CD14-positive monocyte (primary cell): ENCODE results near the gene PCDHGB4. TPM values are rescaled to one million over a fixed set of nuclear protein-coding genes. Genes with fewer than 3 reads are reported as not detected.

Source experiments
- DNase-seq, 3 donors: peaks; one replicate each; pipeline ENCODE4 v3.0.0-alpha.2; 2011 to 2022
- H2AFZ ChIP-seq: 2 replicates; pipeline ENCODE4 v1.6.0; 2012; ENCODE audit warnings: mild to moderate bottlenecking, low read depth, low read length, inconsistent platforms; ENCODE audit not compliant: insufficient read depth, poor library complexity, severe bottlenecking
- H3K27ac ChIP-seq, 2 donors: 1 replicate in 1 of 2; 2 replicates in 1 of 2; pipeline ENCODE4 v1.5.1; 2012 to 2013; ENCODE audit warnings: low read length in 2 of 2, control low read depth in 1 of 2, inconsistent platforms in 1 of 2, low read depth in 1 of 2, mild to moderate bottlenecking in 1 of 2
- H3K27me3 ChIP-seq, 2 donors: one replicate each; pipeline versions ENCODE4 v1.6.0 to v1.6.1; 2011 to 2013; ENCODE audit warnings: low read length in 2 of 2; ENCODE audit not compliant: control insufficient read depth in 2 of 2, insufficient read depth in 2 of 2
- H3K36me3 ChIP-seq, 2 donors: replicated peaks in 1 of 2; 1 replicate in 1 of 2; 2 replicates in 1 of 2; pipeline versions ENCODE4 v1.5.1 to v1.6.1; 2012 to 2013; ENCODE audit warnings: low read length in 2 of 2, control low read depth in 1 of 2, inconsistent platforms in 1 of 2, mild to moderate bottlenecking in 1 of 2; ENCODE audit not compliant: insufficient read depth in 2 of 2, control insufficient read depth in 1 of 2
- H3K4me1 ChIP-seq, 2 donors: 1 replicate in 1 of 2; 2 replicates in 1 of 2; pipeline versions ENCODE4 v1.5.1 to v1.6.1; 2012 to 2013; ENCODE audit warnings: low read length in 2 of 2, control low read depth in 1 of 2, inconsistent platforms in 1 of 2, mild to moderate bottlenecking in 1 of 2, moderate library complexity in 1 of 2; ENCODE audit not compliant: insufficient read depth in 2 of 2, control insufficient read depth in 1 of 2
- H3K4me2 ChIP-seq: replicated peaks from 2 replicates; pipeline ENCODE3; 2012; ENCODE audit warnings: low read length, moderate library complexity, mild to moderate bottlenecking; ENCODE audit not compliant: poor library complexity, severe bottlenecking; ENCODE audit errors: extremely low read depth
- H3K4me3 ChIP-seq, 3 experiments: fragments of 200-600 bp in 1 of 3; sonication (generic) in 1 of 3; replicated peaks in 1 of 3; 1 replicate in 2 of 3; 2 replicates in 1 of 3; pipeline ENCODE4 v1.5.1; 2011 to 2013; ENCODE audit warnings: low read length in 3 of 3, mild to moderate bottlenecking in 3 of 3, control low read depth in 2 of 3, low read depth in 2 of 3, inconsistent platforms in 1 of 3, moderate library complexity in 1 of 3
- H3K79me2 ChIP-seq: 2 replicates; pipeline ENCODE4 v1.6.0; 2012; ENCODE audit warnings: mild to moderate bottlenecking, control low read depth, inconsistent platforms, low read length, moderate library complexity; ENCODE audit not compliant: insufficient read depth
- H3K9ac ChIP-seq: 2 replicates; pipeline ENCODE4 v1.6.0; 2017; ENCODE audit warnings: low read length, mild to moderate bottlenecking; ENCODE audit not compliant: insufficient read depth, poor library complexity, severe bottlenecking
- H3K9me3 ChIP-seq, 2 donors: replicated peaks in 1 of 2; 1 replicate in 1 of 2; 2 replicates in 1 of 2; pipeline versions ENCODE4 v1.5.1 to v1.6.1; 2012 to 2013; ENCODE audit warnings: low read length in 2 of 2, control low read depth in 1 of 2; ENCODE audit not compliant: control insufficient read depth in 1 of 2, insufficient read depth in 1 of 2
- H4K20me1 ChIP-seq: 2 replicates; pipeline ENCODE4 v1.6.0; 2012; ENCODE audit warnings: mild to moderate bottlenecking, low read length, control low read depth, moderate library complexity; ENCODE audit not compliant: insufficient read depth
- H3K27ac Mint-ChIP-seq, 7 donors: one replicate each; pipeline ENCODE4 v1.8.0; 2020; ENCODE audit warnings: mild to moderate bottlenecking in 7 of 7, mixed read lengths in 7 of 7, moderate library complexity in 6 of 7, inconsistent platforms in 2 of 7
- H3K27me3 Mint-ChIP-seq, 3 donors: one replicate each; pipeline ENCODE4 v1.8.0; 2021 to 2022; ENCODE audit warnings: low read depth in 3 of 3, mild to moderate bottlenecking in 3 of 3, mixed read lengths in 3 of 3, moderate library complexity in 3 of 3, inconsistent platforms in 1 of 3
- H3K36me3 Mint-ChIP-seq, 2 donors: one replicate each; pipeline ENCODE4 v1.8.0; 2020; ENCODE audit warnings: mixed read lengths in 2 of 2, inconsistent platforms in 1 of 2, mild to moderate bottlenecking in 1 of 2
- H3K4me1 Mint-ChIP-seq: one replicate; pipeline ENCODE4 v1.8.0; 2020; ENCODE audit warnings: mild to moderate bottlenecking, mixed read lengths
- H3K4me3 Mint-ChIP-seq, 2 donors: one replicate each; pipeline ENCODE4 v1.8.0; 2020; ENCODE audit warnings: mild to moderate bottlenecking in 2 of 2, mixed read lengths in 2 of 2, moderate library complexity in 1 of 2
- H3K9me3 Mint-ChIP-seq, 7 donors: one replicate each; pipeline ENCODE4 v1.8.0; 2020 to 2022; ENCODE audit warnings: mixed read lengths in 7 of 7, mild to moderate bottlenecking in 6 of 7, moderate library complexity in 6 of 7, inconsistent platforms in 2 of 7
- CTCF ChIP-seq: fragments of 200-600 bp; IDR thresholded peaks from one replicate; pipeline ENCODE4 v1.8.0; 2022; ENCODE audit warnings: antibody characterized with exemption, mild to moderate bottlenecking
- WGBS: methylation state at CpG from one replicate; pipeline ENCODE4 v1.1.5; 2013; ENCODE audit warnings: missing lambda C conversion rate; ENCODE audit not compliant: insufficient coverage; 5-methylcytosine and 5-hydroxymethylcytosine counted together
- intact Hi-C, 2 donors: fragments of 100-400 bp; cut with micrococcal nuclease; formaldehyde crosslinking; loops; one replicate each; pipeline versions ENCODE4 v1.15.0 to v1.15.1; 2023
- polyA plus RNA-seq, 3 donors: library from polyadenylated mRNA; depleted of rRNA in 1 of 3; unstranded in 2 of 3; stranded (reverse) in 1 of 3; fragments of 300-500 nt in 2 of 3; fragments of >200 nt in 1 of 3; fragmentation: Illumina TruSeq in 2 of 3; gene quantifications; 1 replicate in 2 of 3; 2 replicates in 1 of 3; pipeline ENCODE4 v1.2.3, GENCODE V29; 2012 to 2021

Gene PCDHGB4
- polyA plus RNA-seq, 3 donors: not detected

GRCh38 chr5:141439411-141440141, 52.1 kb downstream of the PCDHGB4 start:
- Histone ChIP-seq H3K4me1 (no peaks in the 10 kb centered on the region), H3K9ac (no peak overlapping the region), H3K4me3 (no peak overlapping the region), H4K20me1 (no peaks in the 10 kb centered on the region), H3K9me3 (peaks cover 10 to 18% of the 10 kb centered on the region in 2 donors), H3K79me2 (no peaks in the 10 kb centered on the region), H3K27ac (no peak overlapping the region), H3K4me2 (no peak overlapping the region), H3K27me3 (peaks cover 11 to 34% of the 10 kb centered on the region in 2 donors), H2AFZ (no peak overlapping the region), H3K36me3 (no peaks in the 10 kb centered on the region)
- Mint-ChIP-seq H3K4me3 (no peak overlapping the region), H3K27me3 (peaks cover 6 to 27% (median 13%) of the 10 kb centered on the region in 3 donors), H3K27ac (no peak overlapping the region), H3K9me3 (peaks cover 2 to 41% (median 14%) of the 10 kb centered on the region in 7 donors), H3K36me3 (no peaks in the 10 kb centered on the region), H3K4me1 (no peaks in the 10 kb centered on the region)
- 85% methylated on average over 7 of the region's 10 CpGs for WGBS
- no peak for DNase-seq
- TF ChIP-seq CTCF: no peak
- intact Hi-C loops: no loop called here

Other genes with a start within 250 kb of the PCDHGB4 start
- not detected for gene PCDHB6, start 237.6 kb upstream of the PCDHGB4 start, polyA plus RNA-seq
- gene PCDHB7, start 215.1 kb upstream of the PCDHGB4 start, polyA plus RNA-seq: not detected
- gene PCDHB8, start 209.9 kb upstream of the PCDHGB4 start, polyA plus RNA-seq: not detected
- not detected for gene PCDHB16, start 205.3 kb upstream of the PCDHGB4 start, polyA plus RNA-seq
- gene PCDHB9, start 200.5 kb upstream of the PCDHGB4 start, polyA plus RNA-seq: not detected
- not detected for gene PCDHB10, start 195.3 kb upstream of the PCDHGB4 start, polyA plus RNA-seq
- gene PCDHB11, start 188.1 kb upstream of the PCDHGB4 start, polyA plus RNA-seq: not detected
- gene PCDHB12, start 179.0 kb upstream of the PCDHGB4 start, polyA plus RNA-seq: not detected
- gene PCDHB13, start 173.8 kb upstream of the PCDHGB4 start, polyA plus RNA-seq: not detected
- gene PCDHB14, start 164.4 kb upstream of the PCDHGB4 start, polyA plus RNA-seq: not detected
- not detected for gene PCDHB15, start 142.3 kb upstream of the PCDHGB4 start, polyA plus RNA-seq
- not detected for gene SLC25A2, start 83.6 kb upstream of the PCDHGB4 start, polyA plus RNA-seq
- gene TAF7, start 66.9 kb upstream of the PCDHGB4 start, polyA plus RNA-seq: 10 to 100 TPM; 11.8 to 57.5 (median 52.7) TPM
- gene PCDHGA1, start 57.2 kb upstream of the PCDHGB4 start, polyA plus RNA-seq: not detected
- not detected for gene PCDHGA2, start 48.9 kb upstream of the PCDHGB4 start, polyA plus RNA-seq
- not detected for gene PCDHGA3, start 43.9 kb upstream of the PCDHGB4 start, polyA plus RNA-seq
- not detected for gene PCDHGB1, start 37.6 kb upstream of the PCDHGB4 start, polyA plus RNA-seq
- under 1 TPM in 1 of 3 donors, not detected in 2; 0.03 TPM for gene PCDHGA4, start 32.7 kb upstream of the PCDHGB4 start, polyA plus RNA-seq
- under 1 TPM in 1 of 3 donors, not detected in 2; 0.01 TPM for gene PCDHGB2, start 27.7 kb upstream of the PCDHGB4 start, polyA plus RNA-seq
- not detected for gene PCDHGA5, start 23.5 kb upstream of the PCDHGB4 start, polyA plus RNA-seq
- gene PCDHGB3, start 17.5 kb upstream of the PCDHGB4 start, polyA plus RNA-seq: not detected
- not detected for gene PCDHGA6, start 13.8 kb upstream of the PCDHGB4 start, polyA plus RNA-seq
- not detected for gene PCDHGA7, start 5.0 kb upstream of the PCDHGB4 start, polyA plus RNA-seq
- not detected for gene PCDHGA8, start 4.9 kb downstream of the PCDHGB4 start, polyA plus RNA-seq
- under 1 TPM in 2 of 3 donors, not detected in 1; 0.01 to 0.08 TPM for gene PCDHGB5, start 10.2 kb downstream of the PCDHGB4 start, polyA plus RNA-seq
- not detected for gene PCDHGA9, start 15.1 kb downstream of the PCDHGB4 start, polyA plus RNA-seq
- gene PCDHGB6, start 20.3 kb downstream of the PCDHGB4 start, polyA plus RNA-seq: under 1 TPM in 2 of 3 donors, not detected in 1; 0.01 to 0.06 TPM
- gene PCDHGA10, start 25.3 kb downstream of the PCDHGB4 start, polyA plus RNA-seq: not detected
- under 1 TPM in 1 of 3 donors, not detected in 2; 0.04 TPM for gene PCDHGB7, start 30.0 kb downstream of the PCDHGB4 start, polyA plus RNA-seq
- not detected for gene PCDHGA11, start 33.4 kb downstream of the PCDHGB4 start, polyA plus RNA-seq
- gene PCDHGA12, start 42.8 kb downstream of the PCDHGB4 start, polyA plus RNA-seq: under 1 TPM in 1 of 3 donors, not detected in 2; 0.01 TPM
- gene PCDHGC3, start 88.3 kb downstream of the PCDHGB4 start, polyA plus RNA-seq: under 1 TPM in 1 of 3 donors, not detected in 2; 0.33 TPM
- gene PCDHGC4, start 97.3 kb downstream of the PCDHGB4 start, polyA plus RNA-seq: not detected
- gene PCDHGC5, start 101.4 kb downstream of the PCDHGB4 start, polyA plus RNA-seq: not detected
- 100 to 1,000 TPM in 1 of 3 donors, 10 to 100 TPM in 2; 60.2 to 140 (median 98.6) TPM for gene DIAPH1, start 231.3 kb downstream of the PCDHGB4 start, polyA plus RNA-seq
- gene HDAC3, start 249.2 kb downstream of the PCDHGB4 start, polyA plus RNA-seq: 100 to 1,000 TPM in 1 of 3 donors, 10 to 100 TPM in 2; 80.5 to 103 (median 82.3) TPM
- gene RELL2, start 249.3 kb downstream of the PCDHGB4 start, polyA plus RNA-seq: 10 to 100 TPM in 1 of 3 donors, 1 to 10 TPM in 2; 1.0 to 17.3 (median 1.3) TPM